Stimulated activated naive CD4-positive, alpha-beta T cell (primary cell): ENCODE results near the gene VAV3.
"Not testable (repeated sequence)": the region's sequence is repeated elsewhere in the genome, so short reads cannot be mapped to it uniquely, and the experiment has no call there.

Experiments
- DNase-seq, 6 experiments: peaks; one replicate each; lab custom pipeline; 2025; lab: John Stamatoyannopoulos, UW

Gene VAV3

GRCh38 chr1:107893350-107893749 is 71.6 kb downstream of the VAV3 start:
- DNase-seq: not testable (repeated sequence)

GRCh38 chr1:107889524-107889923 is 75.5 kb downstream of the VAV3 start:
- DNase-seq: no peak

- DNase-seq: no peak
Observed at GRCh38 chr1:107883562-107883961, 81.4 kb downstream of the VAV3 start.

GRCh38 chr1:107879927-107880326 is 85.1 kb downstream of the VAV3 start:
- no peak for DNase-seq

- DNase-seq: no peak
Observed at GRCh38 chr1:107879346-107879745, 85.6 kb downstream of the VAV3 start.

GRCh38 chr1:107877745-107878144 is 87.2 kb downstream of the VAV3 start:
- DNase-seq: no peak

GRCh38 chr1:107877092-107877491 is 87.9 kb downstream of the VAV3 start:
- DNase-seq: no peak

- DNase-seq: no peak
Observed at GRCh38 chr1:107875689-107876088, 89.3 kb downstream of the VAV3 start.

GRCh38 chr1:107874221-107874620 is 90.8 kb downstream of the VAV3 start:
- no peak for DNase-seq

GRCh38 chr1:107871687-107872395 is 93.1 kb downstream of the VAV3 start:
- DNase-seq: no peak

GRCh38 chr1:107871259-107871658 is 93.7 kb downstream of the VAV3 start:
- no peak for DNase-seq

- DNase-seq: no peak
Observed at GRCh38 chr1:107870696-107871095, 94.3 kb downstream of the VAV3 start.

GRCh38 chr1:107867897-107868296 is 97.1 kb downstream of the VAV3 start:
- no peak for DNase-seq

GRCh38 chr1:107867422-107867821 is 97.6 kb downstream of the VAV3 start:
- no peak for DNase-seq

GRCh38 chr1:107866870-107867269 is 98.1 kb downstream of the VAV3 start:
- DNase-seq: no peak

- no peak for DNase-seq
Observed at GRCh38 chr1:107865627-107866026, 99.4 kb downstream of the VAV3 start.

- DNase-seq: no peak
Observed at GRCh38 chr1:107863342-107863741, 101.6 kb downstream of the VAV3 start.

- no peak for DNase-seq
Observed at GRCh38 chr1:107862064-107862463, 102.9 kb downstream of the VAV3 start.

- DNase-seq: no peak
Observed at GRCh38 chr1:107858323-107858722, 106.7 kb downstream of the VAV3 start.

- no peak for DNase-seq
Observed at GRCh38 chr1:107851418-107851817, 113.6 kb downstream of the VAV3 start.

- peak in 1 of 6 experiments; percentile 13 for DNase-seq
Observed at GRCh38 chr1:107844541-107845194, 120.3 kb downstream of the VAV3 start.

GRCh38 chr1:107843989-107844388 is 121.0 kb downstream of the VAV3 start:
- no peak for DNase-seq

- DNase-seq: no peak
Observed at GRCh38 chr1:107842241-107842640, 122.7 kb downstream of the VAV3 start.

- DNase-seq: peak in 1 of 6 experiments; percentile 30
Observed at GRCh38 chr1:107840725-107841124, 124.3 kb downstream of the VAV3 start.
